Measurements from ENCODE around the gene SHC2. TPM values are rescaled to one million over a fixed set of nuclear protein-coding genes. Genes with fewer than 3 reads are reported as not detected.
A peak's percentile ranks its signal among the peaks of the same experiment; 100 is the strongest.

SHC2 gene
- total and polyA plus RNA-seq, 7 donors: 2.2 to 9.7 (median 4.5) TPM

- 7 to 15% (median 8%) methylated on average over 21 to 23 of the region's 23 CpGs for WGBS, 3 donors
- H3K9me3 ChIP-seq: no peaks in the 10 kb centered on the region
- ATAC-seq (no peak), DNase-seq (no peak)
- TF ChIP-seq, protein P1, sequence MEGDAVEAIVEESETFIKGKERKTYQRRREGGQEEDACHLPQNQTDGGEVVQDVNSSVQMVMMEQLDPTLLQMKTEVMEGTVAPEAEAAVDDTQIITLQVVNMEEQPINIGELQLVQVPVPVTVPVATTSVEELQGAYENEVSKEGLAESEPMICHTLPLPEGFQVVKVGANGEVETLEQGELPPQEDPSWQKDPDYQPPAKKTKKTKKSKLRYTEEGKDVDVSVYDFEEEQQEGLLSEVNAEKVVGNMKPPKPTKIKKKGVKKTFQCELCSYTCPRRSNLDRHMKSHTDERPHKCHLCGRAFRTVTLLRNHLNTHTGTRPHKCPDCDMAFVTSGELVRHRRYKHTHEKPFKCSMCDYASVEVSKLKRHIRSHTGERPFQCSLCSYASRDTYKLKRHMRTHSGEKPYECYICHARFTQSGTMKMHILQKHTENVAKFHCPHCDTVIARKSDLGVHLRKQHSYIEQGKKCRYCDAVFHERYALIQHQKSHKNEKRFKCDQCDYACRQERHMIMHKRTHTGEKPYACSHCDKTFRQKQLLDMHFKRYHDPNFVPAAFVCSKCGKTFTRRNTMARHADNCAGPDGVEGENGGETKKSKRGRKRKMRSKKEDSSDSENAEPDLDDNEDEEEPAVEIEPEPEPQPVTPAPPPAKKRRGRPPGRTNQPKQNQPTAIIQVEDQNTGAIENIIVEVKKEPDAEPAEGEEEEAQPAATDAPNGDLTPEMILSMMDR (IDR thresholded peaks at IDR 0.05): no peak
- peak overlapping the region; percentile 63 for H3K4me3 ChIP-seq
- H3K36me3 ChIP-seq (ENCODE audit: insufficient read depth in 1 of 2, low read depth in 1 of 2): no peaks in the 10 kb centered on the region
- H3K27me3 ChIP-seq (ENCODE audit: insufficient read depth in 3 of 3, low read length in 2 of 3): peaks cover 0 to 69% (median 19%) of the 10 kb centered on the region in 3 donors
- no peak overlapping the region for H3K27ac ChIP-seq
- intact Hi-C loops (cut with DNase I): no loop called here
- peaks cover 8% of the 10 kb centered on the region for H3K4me1 ChIP-seq
Observed at GRCh38 chr19:409516-410242, 51.2 kb downstream of the SHC2 start.

- WGBS, 3 donors: 1% methylated on average over 21 to 80 of the region's 80 CpGs
- intact Hi-C loops (cut with DNase I): no loop called here
- H3K27ac ChIP-seq: no peak within 1 kb of the TSS
- H3K36me3 ChIP-seq (ENCODE audit: insufficient read depth in 1 of 2, low read depth in 1 of 2): no peaks in the 10 kb centered on the region
- TF ChIP-seq, protein P1 (IDR thresholded peaks at IDR 0.05): no peak
- no peaks in the 10 kb centered on the region for H3K9me3 ChIP-seq
- H3K27me3 ChIP-seq (ENCODE audit: insufficient read depth in 3 of 3, low read length in 2 of 3): peaks cover 0 to 69% (median 19%) of the 10 kb centered on the region in 3 donors
- H3K4me1 ChIP-seq: peaks cover 8% of the 10 kb centered on the region
- ATAC-seq (no peak), DNase-seq (peak in 1 of 2 donors; percentile 48)
- H3K4me3 ChIP-seq: peak within 1 kb of the TSS; percentile 63
Observed at GRCh38 chr19:408902-409515, 51.8 kb downstream of the SHC2 start, which contains the start of gene C2CD4C. TSS of gene C2CD4C (minus strand) at chr19:409147. CDS start at chr19:408361, 786 bp downstream.

GRCh38 chr19:408441-408901 is 52.4 kb downstream of the SHC2 start:
- intact Hi-C loops (cut with DNase I): no loop called here
- no peak for ATAC-seq

DNA sequence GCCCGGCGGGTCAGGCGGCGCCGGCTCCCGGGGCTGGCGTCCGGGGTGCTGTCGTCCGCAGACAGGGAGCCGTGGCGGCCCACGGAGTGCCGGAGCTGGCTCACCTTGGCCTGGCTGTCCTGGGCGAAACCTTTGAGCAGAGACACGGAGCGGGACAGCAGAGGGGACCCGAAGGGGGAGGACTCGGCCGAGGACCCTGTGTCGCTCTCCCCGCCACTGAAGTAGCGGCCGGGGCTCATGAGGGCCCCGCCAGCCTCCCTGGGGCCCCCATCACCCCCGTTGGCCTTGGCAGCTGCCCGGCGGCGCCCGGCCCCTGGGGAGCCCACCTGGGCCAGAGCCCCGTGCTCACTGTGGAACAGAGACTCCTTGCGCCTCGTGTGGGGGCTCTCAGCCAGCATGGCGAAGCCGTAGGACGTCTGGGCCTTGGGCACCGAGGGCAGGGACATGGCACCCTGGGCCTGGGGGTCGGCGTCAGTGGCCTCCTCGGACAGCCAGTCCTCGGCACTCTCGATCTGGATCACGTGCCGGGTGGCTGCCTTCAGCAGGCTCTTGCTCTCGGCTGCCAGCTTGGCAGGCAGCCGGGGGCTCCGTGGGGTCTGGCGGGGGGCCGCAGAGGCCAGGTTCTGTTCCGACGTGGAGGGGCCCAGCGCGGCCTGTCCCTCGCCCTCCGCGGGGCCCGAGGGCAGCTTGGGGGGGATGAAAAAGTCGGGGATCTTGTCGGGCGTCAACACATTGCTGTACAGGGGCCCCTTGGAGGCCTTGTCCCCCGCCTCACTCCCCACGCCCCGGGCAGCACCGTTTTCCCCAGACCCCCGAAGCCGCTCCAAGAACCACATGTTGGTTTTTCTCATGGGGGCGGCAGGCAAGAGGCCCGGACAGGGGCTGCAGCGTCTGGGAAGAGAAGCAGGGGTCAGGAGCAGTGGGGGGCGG is 53.1 kb downstream of the SHC2 start:
- no peaks in the 10 kb centered on the region for H3K9me3 ChIP-seq
- H3K27me3 ChIP-seq (ENCODE audit: insufficient read depth in 3 of 3, low read length in 2 of 3): peaks cover 0 to 79% (median 21%) of the 10 kb centered on the region in 3 donors
- peak overlapping the region; percentile 63 for H3K4me3 ChIP-seq
- no peaks in the 10 kb centered on the region for H3K36me3 ChIP-seq (ENCODE audit: insufficient read depth in 1 of 2, low read depth in 1 of 2)
- peak in 1 of 2 donors; percentile 40 for DNase-seq
- intact Hi-C loops (cut with DNase I): no loop called here
- TF ChIP-seq, protein P1 (IDR thresholded peaks at IDR 0.05): no peak
- ATAC-seq: no peak
- no peak overlapping the region for H3K27ac ChIP-seq
- WGBS, 3 donors: 58 to 68% (median 63%) methylated on average over 57 to 70 of the region's 70 CpGs
- peaks cover 8% of the 10 kb centered on the region for H3K4me1 ChIP-seq

More at GRCh38 chr19:408441-408901, 52.4 kb downstream of the SHC2 start:
- H3K27ac ChIP-seq: no peak overlapping the region
- H3K4me1 ChIP-seq: peaks cover 8% of the 10 kb centered on the region
- WGBS, 3 donors: 0 to 4% (median 1%) methylated on average over 14 to 30 of the region's 30 CpGs
- peak overlapping the region; percentile 63 for H3K4me3 ChIP-seq
- H3K36me3 ChIP-seq (ENCODE audit: insufficient read depth in 1 of 2, low read depth in 1 of 2): no peaks in the 10 kb centered on the region
- H3K27me3 ChIP-seq (ENCODE audit: insufficient read depth in 3 of 3, low read length in 2 of 3): peaks cover 0 to 72% (median 19%) of the 10 kb centered on the region in 3 donors
- TF ChIP-seq, protein P1 (IDR thresholded peaks at IDR 0.05): no peak
- peak in 1 of 2 donors; percentile 46 for DNase-seq
- H3K9me3 ChIP-seq: no peaks in the 10 kb centered on the region

Measured in psoas muscle (tissue), 8 donors.